Skin of body (tissue), 2 donors: ENCODE data around the gene SYNGAP1. TPM values are rescaled to one million over a fixed set of nuclear protein-coding genes. Genes with fewer than 3 reads are reported as not detected.
A peak's percentile ranks its signal among the peaks of the same experiment; 100 is the strongest.

ENCODE experiments used
- DNase-seq: peaks from one replicate; lab custom pipeline; 2025; lab: John Stamatoyannopoulos, UW
- total RNA-seq: library from RNA; depleted of rRNA; stranded (reverse); fragments of >200 nt; gene quantifications from one replicate; pipeline ENCODE4 v1.2.3, GENCODE V29; 2014

Gene SYNGAP1
- total RNA-seq, 1 donor from 2014 or later, result 8.8 TPM

- no peak for DNase-seq
These were observed 15.1 kb downstream of the SYNGAP1 start for GRCh38 chr6:33434961-33435360.

GRCh38 chr6:33437666-33438065, 17.8 kb downstream of the SYNGAP1 start:
- no peak for DNase-seq

DNA sequence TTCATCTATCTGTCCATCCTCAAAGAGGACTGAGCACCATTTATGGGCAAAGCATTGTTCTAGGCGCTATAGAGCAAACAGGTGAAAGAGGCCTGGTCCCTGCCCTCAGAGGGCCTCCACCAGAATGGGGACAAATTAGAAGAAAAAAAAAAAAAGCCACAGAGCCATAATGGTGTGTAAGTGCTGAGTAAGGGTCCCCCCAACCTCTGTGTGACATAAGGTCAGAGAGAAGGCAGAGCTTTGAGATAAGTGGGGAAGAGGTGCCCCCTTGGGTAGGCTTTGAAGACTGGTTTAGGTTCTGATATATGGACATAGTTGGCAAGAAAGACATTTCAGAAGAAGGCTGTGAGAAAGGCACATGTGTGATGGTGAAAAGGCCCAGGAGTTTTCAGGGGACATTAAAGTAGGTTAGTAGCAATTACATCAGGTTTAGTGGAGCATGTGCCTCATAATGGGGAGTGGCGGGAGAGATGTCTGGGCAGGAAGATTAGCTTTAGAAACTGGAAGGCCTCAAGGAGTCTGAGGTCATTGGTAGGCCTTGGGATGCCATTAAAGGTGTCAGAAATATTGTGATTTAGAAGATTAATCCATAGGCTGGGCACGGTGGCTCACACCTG, 19.2 kb downstream of the SYNGAP1 start:
- DNase-seq, result no peak

GRCh38 chr6:33439956-33440648, 20.2 kb downstream of the SYNGAP1 start:
- DNase-seq, result no peak

DNA sequence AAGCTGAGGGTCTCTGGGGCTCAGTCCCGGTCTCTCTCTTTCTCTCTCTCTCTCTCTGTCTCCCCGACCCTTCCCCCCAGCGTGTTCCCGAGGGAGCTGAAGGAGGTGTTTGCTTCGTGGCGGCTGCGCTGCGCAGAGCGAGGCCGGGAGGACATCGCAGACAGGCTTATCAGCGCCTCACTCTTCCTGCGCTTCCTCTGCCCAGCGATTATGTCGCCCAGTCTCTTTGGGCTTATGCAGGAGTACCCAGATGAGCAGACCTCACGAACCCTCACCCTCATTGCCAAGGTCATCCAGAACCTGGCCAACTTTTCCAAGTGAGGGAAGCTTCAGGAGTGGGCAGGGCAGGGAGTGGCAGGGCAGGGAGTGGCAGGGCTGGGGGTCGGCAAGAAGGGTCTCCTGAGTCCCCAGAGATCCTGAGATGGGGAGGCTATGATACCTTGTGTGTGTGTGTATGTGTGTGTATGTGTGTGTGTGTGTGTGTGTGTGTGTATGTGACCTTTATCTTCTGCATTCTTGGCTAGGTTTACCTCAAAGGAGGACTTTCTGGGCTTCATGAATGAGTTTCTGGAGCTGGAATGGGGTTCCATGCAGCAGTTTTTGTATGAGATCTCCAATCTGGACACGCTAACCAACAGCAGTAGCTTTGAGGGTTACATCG, 20.9 kb downstream of the SYNGAP1 start:
- no peak for DNase-seq

GRCh38 chr6:33441457-33441856, 21.6 kb downstream of the SYNGAP1 start:
- no peak for DNase-seq

DNA sequence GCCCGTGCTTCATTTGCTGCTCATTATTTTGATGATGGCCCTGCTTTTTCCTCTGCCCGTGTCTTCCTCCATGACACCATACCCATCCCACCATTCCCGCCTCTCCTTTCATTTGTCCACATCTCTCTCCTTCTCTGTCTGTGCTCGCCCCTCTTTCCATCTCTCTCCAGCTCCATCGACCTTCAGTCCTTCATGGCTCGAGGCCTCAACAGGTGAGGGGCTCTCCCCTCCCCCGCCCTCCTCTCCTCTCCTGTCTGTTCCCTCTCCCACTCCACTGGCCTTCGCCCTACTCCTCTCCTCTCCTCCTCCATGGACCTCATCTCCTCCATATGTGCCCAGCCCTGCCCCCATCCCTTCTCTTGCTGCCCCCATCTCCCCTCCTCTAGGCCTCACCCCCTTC, 22.4 kb downstream of the SYNGAP1 start:
- DNase-seq, result no peak

GRCh38 chr6:33443025-33443424, 23.2 kb downstream of the SYNGAP1 start:
- DNase-seq, result no peak

- no peak for DNase-seq
These were observed 24.0 kb downstream of the SYNGAP1 start for GRCh38 chr6:33443619-33444504.

DNA sequence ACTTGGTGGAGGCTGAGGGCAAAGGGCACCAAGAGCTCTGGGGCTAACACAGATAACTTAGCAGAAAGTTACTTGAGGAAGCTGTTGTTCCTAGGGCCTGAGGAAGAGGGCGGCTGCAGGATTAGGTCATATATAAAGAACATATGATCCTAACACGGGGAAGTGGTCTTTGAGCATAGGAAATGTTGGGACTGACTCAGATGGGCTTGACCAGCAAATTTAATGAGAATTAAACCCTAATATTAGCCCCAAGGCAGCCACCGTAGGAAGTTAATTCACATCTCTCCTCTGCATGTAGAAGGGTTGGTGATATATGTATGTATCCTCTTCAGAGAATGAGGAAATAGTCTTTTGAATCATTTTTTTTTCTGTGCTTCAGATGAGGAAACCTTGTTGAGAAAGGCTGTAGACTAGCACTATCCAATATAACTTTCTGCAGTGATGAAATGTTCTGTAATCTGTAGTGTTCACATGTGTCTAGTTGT, 25.3 kb downstream of the SYNGAP1 start:
- DNase-seq, result no peak

DNA sequence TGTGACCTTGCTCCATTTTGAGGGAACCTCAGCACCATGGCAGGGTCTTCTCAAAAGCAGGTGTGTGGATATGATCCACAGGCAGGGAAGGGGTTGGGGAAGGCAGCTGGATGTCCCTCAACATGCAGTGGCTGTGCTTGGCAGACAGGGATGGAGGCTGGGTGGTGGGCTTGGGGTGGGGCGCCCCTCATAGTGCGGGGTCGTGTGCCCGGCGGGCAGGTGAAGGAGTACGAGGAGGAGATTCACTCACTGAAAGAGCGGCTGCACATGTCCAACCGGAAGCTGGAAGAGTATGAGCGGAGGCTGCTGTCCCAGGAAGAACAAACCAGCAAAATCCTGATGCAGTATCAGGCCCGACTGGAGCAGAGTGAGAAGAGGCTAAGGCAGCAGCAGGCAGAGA, 26.5 kb downstream of the SYNGAP1 start:
- no peak for DNase-seq

- no peak for DNase-seq
These were observed 30.6 kb downstream of the SYNGAP1 start for GRCh38 chr6:33450434-33450833.

- no peak for DNase-seq
These were observed 31.7 kb downstream of the SYNGAP1 start for GRCh38 chr6:33451606-33452005.

DNA sequence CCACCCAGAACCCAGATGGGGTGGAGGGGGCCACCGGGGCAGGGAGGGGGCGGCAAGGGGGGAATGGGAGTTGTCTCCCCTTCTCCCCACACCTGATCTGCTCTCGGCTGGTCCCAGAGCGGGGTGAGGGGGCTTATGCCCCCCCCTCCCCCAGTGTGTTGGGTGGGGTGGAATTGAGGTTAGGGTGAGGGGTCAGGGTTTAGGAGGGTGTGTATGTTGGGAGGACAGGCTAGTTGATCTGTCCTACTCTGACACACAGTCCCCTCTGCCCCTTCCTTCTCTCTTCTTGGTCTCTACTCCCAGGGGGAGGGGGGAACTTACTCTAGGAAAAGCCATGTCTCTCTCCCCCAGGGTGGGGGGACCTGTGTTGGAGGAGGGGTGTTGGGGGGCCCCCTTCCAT, 32.6 kb downstream of the SYNGAP1 start:
- DNase-seq, result no peak

DNA sequence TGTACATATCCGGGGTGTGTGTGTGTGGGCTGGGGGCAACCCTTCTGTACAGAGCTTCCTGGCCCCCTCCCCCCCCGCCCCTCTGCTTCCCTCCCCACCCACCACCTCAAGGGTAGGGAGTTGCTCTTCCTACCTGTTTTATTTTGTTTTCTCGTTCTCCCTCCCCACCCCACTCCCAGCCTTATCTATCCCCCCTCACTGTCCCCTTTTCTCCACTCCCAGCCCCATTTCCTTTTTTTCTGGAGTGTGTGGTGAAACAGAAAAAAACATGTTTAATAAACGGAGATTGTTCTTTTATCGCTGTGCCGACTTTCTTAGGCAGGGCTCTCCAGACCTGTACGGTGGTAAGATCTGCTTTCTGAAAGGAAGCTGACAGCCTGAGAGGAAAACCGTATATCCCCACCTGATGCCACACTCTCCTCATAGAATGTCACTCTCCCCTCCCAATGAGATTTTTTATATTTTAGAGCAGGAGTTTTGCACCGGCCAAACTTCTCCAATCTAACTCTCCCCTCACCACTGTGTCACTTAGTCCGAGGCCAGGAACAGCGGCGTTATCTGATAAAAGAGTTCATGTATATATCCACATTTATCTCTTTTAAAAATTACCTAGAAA, 33.6 kb downstream of the SYNGAP1 start:
- DNase-seq, result no peak

GRCh38 chr6:33454009-33454946, 34.4 kb downstream of the SYNGAP1 start, which contains the start of gene ZBTB9:
TSS of gene ZBTB9 (plus strand) at chr6:33454576. CDS start at chr6:33455101, 525 bp downstream.
- peak; percentile 91 for DNase-seq

GRCh38 chr6:33455051-33455450, 35.2 kb downstream of the SYNGAP1 start:
- DNase-seq, result no peak

GRCh38 chr6:33456156-33456555, 36.3 kb downstream of the SYNGAP1 start:
- DNase-seq, result no peak

DNA sequence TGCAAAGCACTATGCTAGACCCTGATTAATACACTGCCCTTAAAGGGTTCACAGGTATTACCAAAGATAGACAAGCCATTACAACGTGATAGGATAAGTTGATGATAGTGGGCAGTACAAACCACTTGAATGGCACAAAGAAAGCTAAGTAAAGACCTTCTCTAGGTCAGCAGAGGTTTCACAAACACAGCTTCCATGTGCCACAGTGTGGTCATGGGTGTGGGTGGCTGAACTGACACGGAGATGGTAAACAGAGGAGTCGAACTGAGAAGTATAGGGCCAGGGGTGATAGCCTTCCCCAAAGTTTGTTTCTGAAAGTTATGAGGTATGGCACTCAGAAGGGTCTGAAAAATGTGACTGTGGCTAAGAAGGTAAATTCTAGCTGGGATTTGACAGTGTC, 38.8 kb downstream of the SYNGAP1 start:
- no peak for DNase-seq

GRCh38 chr6:33459226-33459625, 39.4 kb downstream of the SYNGAP1 start:
- no peak for DNase-seq
